VCaP (cell line): ENCODE results near the gene GTSE1.

Experiments
- H3K27ac ChIP-seq: fragments of 450-650 bp; 2 replicates; pipeline ENCODE4 v1.5.1; 2017
- CTCF ChIP-seq: fragments of 450-650 bp; conservative IDR thresholded peaks from 2 replicates; pipeline ENCODE4 v1.5.1; 2017; ENCODE audit warnings: mild to moderate bottlenecking, moderate library complexity

Gene GTSE1

GRCh38 chr22:46327691-46328465, 31.2 kb downstream of the GTSE1 start:
- no peak for TF ChIP-seq CTCF
- H3K27ac ChIP-seq, result no peak overlapping the region

- H3K27ac ChIP-seq, result no peak overlapping the region
- TF ChIP-seq CTCF, result no peak
These were observed 32.1 kb downstream of the GTSE1 start for GRCh38 chr22:46328797-46329196.

GRCh38 chr22:46329616-46330015, 32.9 kb downstream of the GTSE1 start:
- no peak for TF ChIP-seq CTCF
- H3K27ac ChIP-seq, result no peak overlapping the region

- no peak overlapping the region for H3K27ac ChIP-seq
- no peak for TF ChIP-seq CTCF
These were observed 33.8 kb downstream of the GTSE1 start for GRCh38 chr22:46330426-46330825.

- H3K27ac ChIP-seq, result no peak overlapping the region
- no peak for TF ChIP-seq CTCF
These were observed 34.8 kb downstream of the GTSE1 start for GRCh38 chr22:46331496-46331895.

- peak within 1 kb of the TSS; percentile 82 for H3K27ac ChIP-seq
- no peak for TF ChIP-seq CTCF
These were observed 38.8 kb downstream of the GTSE1 start, which contains the start of gene TRMU for GRCh38 chr22:46335201-46336118. Gene TRMU (plus strand): TSS chr22:46335714. CDS start chr22:46335765, 51 bp downstream.
